Left colon (tissue), 2 donors: ENCODE results near the gene SPEG. TPM values are rescaled to one million over a fixed set of nuclear protein-coding genes. Genes with fewer than 3 reads are reported as not detected.
A peak's percentile ranks its signal among the peaks of the same experiment; 100 is the strongest.

Source experiments
- ATAC-seq: fragments of 200-7000 bp; cut with Tn5 transposase; one replicate; pipeline ENCODE4 v1.9.1; 2020; ENCODE audit warnings: mild to moderate bottlenecking, moderate library complexity
- DNase-seq, 2 donors: peaks; one replicate each; pipeline ENCODE4 v3.0.0-alpha.2; 2020
- intact Hi-C, 2 donors: fragments of 100-400 bp; cut with DNase I in 1 of 2; cut with micrococcal nuclease in 1 of 2; formaldehyde crosslinking; loops; one replicate each; pipeline versions ENCODE4 v1.11.2 to v1.14.0; 2022; cut with DNase I, micrococcal nuclease
- total RNA-seq, 2 donors: library from RNA; stranded (reverse); fragmentation: NEBNext Ultra II Directional; extraction: Animal tissue kit (Norgen Biotek cat#: 25700); gene quantifications; one replicate each; pipeline ENCODE4 v1.2.1, GENCODE V29; 2021
- donor health status: DM: no; HTN: no; CAD: no.
- donor health status: DM: yes; HTN: yes; CAD: no.

The SPEG gene
- total RNA-seq, 2 donors from 2014 or later, result 2.9 to 29.4 TPM

DNA sequence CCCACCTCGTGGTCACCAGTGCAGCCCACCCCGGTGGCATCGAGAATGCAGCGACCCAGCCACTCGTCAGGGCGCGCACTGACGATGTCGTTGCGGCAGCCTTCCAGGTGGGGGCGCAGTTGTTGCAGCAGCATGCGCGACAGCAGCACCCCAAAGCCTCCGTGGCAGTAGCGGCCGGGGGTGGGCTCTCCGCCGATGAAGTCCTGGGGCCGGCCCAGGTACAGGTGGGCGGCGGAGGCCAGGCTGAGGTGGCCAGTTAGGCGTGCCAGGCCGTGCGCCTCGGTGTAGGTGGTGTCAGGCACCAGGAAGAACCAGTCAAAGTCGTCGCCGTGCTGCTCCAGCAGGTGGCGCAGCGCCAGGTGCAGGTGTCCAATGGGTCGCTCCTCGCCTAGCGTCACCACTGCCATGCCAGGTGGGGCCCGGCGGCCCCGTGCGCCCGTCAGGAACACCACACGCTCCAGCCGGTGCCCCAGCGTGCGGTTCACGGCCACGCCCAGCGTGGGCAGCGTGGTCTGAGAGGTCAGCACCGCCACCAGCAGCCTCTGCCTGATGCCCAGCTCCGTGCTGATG is 107.1 kb downstream of the SPEG start:
- ATAC-seq (peak; percentile 61), DNase-seq (peak; percentile 88 to 93)
- intact Hi-C loops, result loop anchor here in 1 of 2 donors (10.0 kb wide), 1 partner anchor 103 kb away; no protein-coding TSS in a partner anchor

- intact Hi-C loops, result loop anchor here in 1 of 2 donors (10.0 kb wide), 1 partner anchor 102 kb away; no protein-coding TSS in a partner anchor
- peak; percentile 58 for ATAC-seq
- peak; percentile 45 for DNase-seq
These were observed 108.4 kb downstream of the SPEG start for GRCh38 chr2:219542931-219543595.

DNA sequence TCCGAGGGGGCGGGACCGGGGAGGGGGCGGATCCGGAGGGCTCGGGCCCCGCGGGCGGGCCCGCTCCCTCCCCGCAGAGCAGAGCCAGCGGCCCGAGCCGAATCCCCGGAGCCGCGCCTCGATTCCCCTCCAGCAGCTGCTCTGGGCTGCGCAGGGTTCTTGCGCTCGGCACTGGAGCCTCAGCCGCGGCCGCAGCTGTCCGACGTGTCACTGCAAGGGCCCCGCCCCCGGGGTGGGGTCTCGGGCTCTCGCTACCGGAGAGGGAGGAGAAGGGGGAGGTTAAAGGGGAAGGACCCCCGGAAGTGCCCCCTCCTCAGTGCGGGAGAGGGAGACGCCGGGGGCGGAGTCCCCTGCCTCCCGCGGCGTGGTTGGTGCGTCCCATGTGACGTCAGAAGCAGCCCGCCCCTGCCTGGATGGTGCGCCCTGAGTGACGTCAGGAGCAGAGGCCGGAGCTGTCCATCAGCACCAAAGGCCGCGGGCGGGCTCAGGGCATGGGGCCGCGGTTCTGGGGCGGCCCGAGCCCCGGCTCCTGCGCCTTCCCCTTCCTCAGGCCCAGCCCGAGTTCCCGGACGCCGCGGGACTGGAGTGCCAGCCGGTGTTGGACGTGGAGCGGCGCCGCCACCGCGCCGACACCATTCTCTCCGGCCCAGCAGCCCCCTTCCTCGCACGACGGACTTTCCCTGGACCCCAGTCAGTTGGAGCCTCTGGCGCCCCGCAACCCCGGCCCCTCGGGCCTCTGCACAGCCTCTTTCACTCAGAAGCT is 109.1 kb downstream of the SPEG start, which contains the start of the genes CHPF and TMEM198:
TSS of gene CHPF (minus strand) at position 214 of the 763 bp plus-strand sequence. CDS start 271 bp downstream, outside the sequence.
TSS of gene TMEM198 (plus strand) at position 433 of the 763 bp plus-strand sequence. CDS start 700 bp downstream, outside the sequence.
- intact Hi-C loops, result loop anchor here in 1 of 2 donors (10.0 kb wide), 1 partner anchor 101 kb away; no protein-coding TSS in a partner anchor
- ATAC-seq (peak; percentile 85), DNase-seq (peak; percentile 98)

DNA sequence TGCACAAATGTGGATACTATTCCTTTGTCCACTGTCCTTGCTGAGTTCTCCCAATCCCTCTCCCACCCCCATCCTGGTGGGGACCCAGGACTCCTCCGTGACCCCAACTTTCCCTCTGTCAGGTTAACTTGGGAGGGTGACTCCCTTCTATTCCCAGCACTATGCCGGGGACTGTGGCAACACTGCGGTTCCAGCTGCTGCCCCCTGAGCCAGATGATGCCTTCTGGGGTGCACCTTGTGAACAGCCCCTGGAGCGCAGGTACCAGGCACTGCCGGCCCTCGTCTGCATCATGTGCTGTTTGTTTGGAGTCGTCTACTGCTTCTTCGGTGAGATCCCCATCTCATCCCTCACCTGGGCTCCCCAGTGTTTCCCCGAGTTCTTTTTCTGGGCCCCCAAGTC is 109.9 kb downstream of the SPEG start:
- DNase-seq, result no peak

GRCh38 chr2:219545295-219545942 is 110.8 kb downstream of the SPEG start:
- DNase-seq (no peak), ATAC-seq (no peak)
- intact Hi-C loops, result loop anchor here in 1 of 2 donors (10.0 kb wide), 1 partner anchor 99 kb away; no protein-coding TSS in a partner anchor

More for the DNA sequence above, 109.9 kb downstream of the SPEG start:
- intact Hi-C loops, result loop anchor here in 1 of 2 donors (10.0 kb wide), 1 partner anchor 100 kb away; no protein-coding TSS in a partner anchor
- no peak for ATAC-seq

DNA sequence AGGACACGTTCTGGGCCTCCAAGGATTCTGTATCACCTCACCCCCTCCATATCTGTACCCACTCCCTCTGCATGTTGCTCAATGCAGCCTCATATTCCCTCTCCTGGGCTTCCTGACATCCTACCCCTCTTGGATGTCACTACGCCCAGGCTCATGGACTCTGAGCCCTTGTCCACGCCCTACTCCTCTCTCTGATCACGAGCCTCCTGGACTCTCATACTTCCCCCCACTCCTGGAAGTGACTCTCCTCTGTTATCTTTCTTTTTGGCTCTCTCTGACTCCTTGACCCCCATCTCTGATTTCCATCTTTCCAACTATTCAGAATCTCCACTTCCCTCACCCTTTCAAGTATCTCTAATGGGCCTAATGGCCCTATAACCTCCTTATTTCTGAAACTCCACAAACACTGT is 111.3 kb downstream of the SPEG start:
- no peak for DNase-seq
- ATAC-seq, result peak; percentile 7
- intact Hi-C loops, result loop anchor here in 1 of 2 donors (10.0 kb wide), 1 partner anchor 99 kb away; no protein-coding TSS in a partner anchor

- no peak for ATAC-seq
- intact Hi-C loops, result loop anchor here in 1 of 2 donors (10.0 kb wide), 1 partner anchor 97 kb away; no protein-coding TSS in a partner anchor
- no peak for DNase-seq
These were observed 113.0 kb downstream of the SPEG start for GRCh38 chr2:219547621-219548020.

Other genes starting within 250 kb of the SPEG start
- 10 to 100 TPM; 78.0 to 89.9 TPM for gene ZFAND2B, start 228.1 kb upstream of the SPEG start, total RNA-seq
- gene ABCB6, start 215.9 kb upstream of the SPEG start, total RNA-seq, result 10 to 100 TPM in 1 of 2 donors, 1 to 10 TPM in 1; 6.8 to 11.4 TPM
- gene ATG9A, start 205.2 kb upstream of the SPEG start, total RNA-seq, result 10 to 100 TPM; 60.2 to 66.0 TPM
- 10 to 100 TPM; 33.8 to 40.9 TPM for gene ANKZF1, start 205.0 kb upstream of the SPEG start, total RNA-seq
- gene GLB1L, start 189.4 kb upstream of the SPEG start, total RNA-seq, result 1 to 10 TPM; 4.2 to 4.5 TPM
- 10 to 100 TPM; 41.9 to 42.5 TPM for gene STK16, start 189.4 kb upstream of the SPEG start, total RNA-seq
- not detected for gene TUBA4B, start 181.6 kb upstream of the SPEG start, total RNA-seq
- 10 to 100 TPM; 60.2 to 83.1 TPM for gene TUBA4A, start 180.9 kb upstream of the SPEG start, total RNA-seq
- 10 to 100 TPM; 64.2 to 67.6 TPM for gene DNAJB2, start 155.5 kb upstream of the SPEG start, total RNA-seq
- 1 to 10 TPM; 1.9 to 2.3 TPM for gene PTPRN, start 125.4 kb upstream of the SPEG start, total RNA-seq
- gene RESP18, start 102.1 kb upstream of the SPEG start, total RNA-seq, result not detected
- 100 to 1,000 TPM in 1 of 2 donors, 10 to 100 TPM in 1; 94.2 to 130 TPM for gene DNPEP, start 46.9 kb upstream of the SPEG start, total RNA-seq
- 100 to 1,000 TPM in 1 of 2 donors, 10 to 100 TPM in 1; 18.5 to 706 TPM for gene DES, start 16.5 kb upstream of the SPEG start, total RNA-seq
- 10 to 100 TPM; 44.8 to 56.1 TPM for gene GMPPA, start 64.0 kb downstream of the SPEG start, total RNA-seq
- not detected for gene ASIC4, start 79.6 kb downstream of the SPEG start, total RNA-seq
- 10 to 100 TPM; 27.8 to 37.2 TPM for gene CHPF, start 109.0 kb downstream of the SPEG start, total RNA-seq
- 1 to 10 TPM; 1.4 to 1.6 TPM for gene TMEM198, start 109.2 kb downstream of the SPEG start, total RNA-seq
- gene OBSL1, start 136.7 kb downstream of the SPEG start, total RNA-seq, result 10 to 100 TPM; 11.0 to 11.9 TPM
- gene INHA, start 137.5 kb downstream of the SPEG start, total RNA-seq, result not detected
- gene STK11IP, start 163.0 kb downstream of the SPEG start, total RNA-seq, result 10 to 100 TPM; 27.9 to 35.5 TPM
- gene SLC4A3, start 192.8 kb downstream of the SPEG start, total RNA-seq, result 1 to 10 TPM in 1 of 2 donors, under 1 TPM in 1; 0.24 to 1.2 TPM